HG03066 (cell line): ENCODE data around the gene CCDC9.
"Not testable (repeated sequence)": the region's sequence is repeated elsewhere in the genome, so short reads cannot be mapped to it uniquely, and the experiment has no call there.

ENCODE experiments used
- ATAC-seq: cut with Tn5 transposase; IDR thresholded peaks from one replicate; pipeline ENCODE4 v1.9.1; 2021; ENCODE audit warnings: low read depth; ENCODE audit not compliant: unreplicated experiment

The CCDC9 gene

GRCh38 chr19:47231215-47232054 is 24.9 kb upstream of the CCDC9 start:
- ATAC-seq, result no peak

- no peak for ATAC-seq
These were observed 23.7 kb upstream of the CCDC9 start for GRCh38 chr19:47232422-47233211.

- no peak for ATAC-seq
These were observed 20.2 kb upstream of the CCDC9 start for GRCh38 chr19:47236072-47236675.

- no peak for ATAC-seq
These were observed 17.2 kb upstream of the CCDC9 start for GRCh38 chr19:47239152-47239551.

GRCh38 chr19:47239610-47240296 is 16.6 kb upstream of the CCDC9 start:
- no peak for ATAC-seq

DNA sequence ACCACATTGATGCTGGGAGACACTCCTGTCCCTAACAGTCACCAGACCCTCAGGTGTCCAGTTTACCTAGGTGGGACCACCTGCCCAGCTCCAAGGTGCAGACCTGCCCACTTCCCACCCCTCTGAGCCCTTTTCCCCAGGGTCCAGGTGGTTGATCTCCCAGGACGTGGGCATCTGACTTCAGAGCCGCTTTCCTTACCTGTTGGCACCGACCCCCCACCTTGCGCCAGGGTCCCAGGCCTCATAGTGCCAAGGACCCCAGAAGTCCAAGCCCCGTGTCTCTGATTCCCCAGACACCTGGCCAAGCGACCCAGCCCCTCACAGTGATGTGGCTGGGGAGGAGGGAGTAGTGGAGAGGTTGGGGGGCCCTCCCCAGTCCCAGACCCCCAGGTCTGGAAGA is 15.8 kb upstream of the CCDC9 start:
- no peak for ATAC-seq

- ATAC-seq, result no peak
These were observed 15.1 kb upstream of the CCDC9 start for GRCh38 chr19:47240996-47241918.

DNA sequence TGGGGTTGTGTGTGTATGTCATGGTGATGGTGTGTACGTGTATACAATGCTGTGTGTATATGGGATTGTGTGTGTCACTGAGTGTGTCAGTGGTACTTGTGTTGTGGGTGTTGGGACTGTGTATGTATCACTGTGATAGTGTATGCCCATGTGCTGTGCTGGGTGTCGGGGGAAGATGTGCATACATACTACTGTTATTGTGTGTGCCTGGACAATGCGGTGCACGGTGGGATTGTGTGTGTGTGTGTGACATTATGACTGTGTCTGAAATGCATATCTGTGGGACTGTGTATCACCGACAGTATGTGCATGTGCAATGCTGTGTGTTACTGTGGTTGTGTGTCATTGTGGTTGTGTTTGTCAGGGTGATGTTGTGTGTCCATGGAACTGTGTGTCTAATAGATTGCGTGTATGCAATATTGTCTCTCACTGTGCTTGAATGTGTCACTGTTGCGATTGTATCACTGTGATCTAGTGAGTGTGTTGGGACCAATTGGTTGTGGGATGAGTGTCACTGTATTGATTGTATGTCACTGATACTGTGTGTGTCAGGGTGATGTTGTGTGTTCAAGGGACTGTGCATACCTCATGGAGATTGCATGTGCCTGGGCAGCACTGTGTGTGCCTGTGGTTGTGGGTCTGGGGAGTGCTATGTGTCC is 14.3 kb upstream of the CCDC9 start:
- ATAC-seq, result no peak

GRCh38 chr19:47243364-47243775 is 13.0 kb upstream of the CCDC9 start:
- ATAC-seq, result no peak

GRCh38 chr19:47243776-47244547 is 12.4 kb upstream of the CCDC9 start:
- ATAC-seq, result no peak

GRCh38 chr19:47247308-47247990 is 8.9 kb upstream of the CCDC9 start:
- ATAC-seq, result no peak

DNA sequence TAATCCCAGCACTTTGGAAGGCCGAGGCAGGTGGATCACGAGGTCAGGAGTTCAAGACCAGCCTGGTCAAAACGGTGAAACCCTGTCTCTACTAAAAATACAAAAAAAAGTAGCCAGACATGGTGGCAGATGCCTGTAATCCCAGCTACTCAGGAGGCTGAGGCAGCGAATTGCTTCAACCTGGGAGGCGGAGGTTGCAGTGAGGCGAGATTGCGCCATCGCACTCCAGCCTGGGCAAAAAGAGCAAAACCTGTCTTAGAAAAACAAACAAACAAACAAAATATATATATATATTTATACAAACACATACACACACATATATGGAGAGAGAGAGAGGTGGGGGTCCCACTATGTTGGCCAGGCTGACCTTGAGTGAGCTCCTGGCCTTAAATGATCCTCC is 3.3 kb upstream of the CCDC9 start:
- ATAC-seq, result not testable (repeated sequence)

DNA sequence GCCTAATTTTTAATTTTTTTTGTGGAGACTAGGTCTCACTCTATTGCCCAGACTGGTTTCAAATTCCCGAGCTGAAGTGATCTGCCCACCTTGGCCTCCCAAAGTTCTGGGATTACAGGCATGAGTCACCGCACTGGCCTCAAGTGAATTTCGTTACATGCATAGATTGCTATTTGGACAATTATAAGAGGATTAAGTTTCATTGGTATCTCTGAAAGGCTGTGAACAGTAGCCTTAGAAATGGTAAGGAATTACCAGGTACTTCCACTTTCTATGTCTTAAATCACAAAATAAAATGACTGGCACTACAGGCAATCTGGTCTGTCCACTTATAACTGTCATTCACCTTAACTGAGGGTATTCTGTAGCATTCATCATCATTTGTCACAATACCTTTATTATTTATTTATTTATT is 2.9 kb upstream of the CCDC9 start:
- no peak for ATAC-seq

DNA sequence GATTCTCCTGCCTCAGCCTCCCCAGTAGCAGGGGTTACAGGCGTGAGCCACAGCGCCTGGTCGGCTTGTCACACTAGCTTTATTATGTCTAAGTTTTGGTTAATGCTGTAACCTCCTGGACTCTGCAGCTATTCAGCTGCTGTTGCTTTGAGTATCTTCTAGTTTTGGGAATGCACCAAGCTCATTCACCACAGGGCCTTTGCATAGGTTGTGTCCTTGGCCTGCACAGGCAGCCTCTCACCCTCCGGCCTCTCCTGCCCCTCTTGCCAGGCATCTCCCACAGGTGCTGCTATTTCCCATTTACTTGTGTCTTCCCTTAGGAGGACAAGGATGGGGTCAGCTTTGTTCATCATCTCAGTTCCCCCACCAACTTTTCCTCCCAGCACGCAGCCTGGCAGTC is 2.4 kb upstream of the CCDC9 start:
- ATAC-seq, result no peak

GRCh38 chr19:47256693-47257410 is 527 bp downstream of the CCDC9 start:
- peak; percentile 77 for ATAC-seq

GRCh38 chr19:47257411-47258169 is 1.3 kb downstream of the CCDC9 start:
- no peak for ATAC-seq

DNA sequence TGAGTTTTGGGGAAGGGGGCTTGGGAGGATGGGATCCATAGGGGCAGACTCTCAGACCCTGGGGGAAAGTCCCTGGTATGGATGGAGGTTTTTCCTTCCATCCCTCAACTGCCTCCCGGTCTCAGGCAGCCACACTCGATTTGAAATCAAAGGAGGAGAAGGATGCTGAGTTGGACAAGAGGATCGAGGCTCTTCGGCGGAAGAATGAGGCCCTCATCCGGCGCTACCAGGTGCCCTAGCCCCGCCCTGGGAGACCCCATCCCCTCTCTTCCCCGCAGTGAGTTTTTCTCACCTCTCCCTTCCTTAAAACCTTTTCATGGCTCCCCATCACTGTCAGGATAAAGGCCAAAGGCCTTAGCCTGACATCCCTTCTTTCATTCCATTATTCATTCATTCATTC is 2.1 kb downstream of the CCDC9 start:
- no peak for ATAC-seq
